ENCODE data around the gene NELFA.

GRCh38 chr4:1989533-1990347 is 19.0 kb downstream of the NELFA start:
- TF ChIP-seq, protein P1, sequence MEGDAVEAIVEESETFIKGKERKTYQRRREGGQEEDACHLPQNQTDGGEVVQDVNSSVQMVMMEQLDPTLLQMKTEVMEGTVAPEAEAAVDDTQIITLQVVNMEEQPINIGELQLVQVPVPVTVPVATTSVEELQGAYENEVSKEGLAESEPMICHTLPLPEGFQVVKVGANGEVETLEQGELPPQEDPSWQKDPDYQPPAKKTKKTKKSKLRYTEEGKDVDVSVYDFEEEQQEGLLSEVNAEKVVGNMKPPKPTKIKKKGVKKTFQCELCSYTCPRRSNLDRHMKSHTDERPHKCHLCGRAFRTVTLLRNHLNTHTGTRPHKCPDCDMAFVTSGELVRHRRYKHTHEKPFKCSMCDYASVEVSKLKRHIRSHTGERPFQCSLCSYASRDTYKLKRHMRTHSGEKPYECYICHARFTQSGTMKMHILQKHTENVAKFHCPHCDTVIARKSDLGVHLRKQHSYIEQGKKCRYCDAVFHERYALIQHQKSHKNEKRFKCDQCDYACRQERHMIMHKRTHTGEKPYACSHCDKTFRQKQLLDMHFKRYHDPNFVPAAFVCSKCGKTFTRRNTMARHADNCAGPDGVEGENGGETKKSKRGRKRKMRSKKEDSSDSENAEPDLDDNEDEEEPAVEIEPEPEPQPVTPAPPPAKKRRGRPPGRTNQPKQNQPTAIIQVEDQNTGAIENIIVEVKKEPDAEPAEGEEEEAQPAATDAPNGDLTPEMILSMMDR (IDR thresholded peaks at IDR 0.05), result no peak
- no peak for TF ChIP-seq POLR2A (IDR thresholded peaks at IDR 0.05)

Data from Peyer's patch (tissue), 4 donors.